Activated naive CD4-positive, alpha-beta T cell treated with anti-CD3 and anti-CD28 coated beads for 36 hours (primary cell): ENCODE measurements around the gene TRIM49B. TPM values are rescaled to one million over a fixed set of nuclear protein-coding genes. Genes with fewer than 3 reads are reported as not detected.
"Not testable (repeated sequence)": the region's sequence is repeated elsewhere in the genome, so short reads cannot be mapped to it uniquely, and the experiment has no call there.

ENCODE experiments used
- CTCF ChIA-PET: fragments of 350-600 bp; sonication (Branson Sonifier 250); formaldehyde crosslinking; loops from one replicate; lab custom pipeline; 2021; ENCODE audit warnings: antibody characterized with exemption; lab: Charles Lee
- DNase-seq: peaks from one replicate; pipeline ENCODE4 v3.0.0-alpha.2; 2020
- H3K27ac Mint-ChIP-seq: one replicate; pipeline ENCODE4 v1.8.0; 2021; ENCODE audit warnings: mild to moderate bottlenecking, mixed read lengths
- H3K27me3 Mint-ChIP-seq: one replicate; pipeline ENCODE4 v1.8.0; 2021; ENCODE audit warnings: low read depth, mixed read lengths
- H3K36me3 Mint-ChIP-seq: one replicate; pipeline ENCODE4 v1.8.0; 2021; ENCODE audit warnings: low read depth, mixed read lengths
- H3K4me1 Mint-ChIP-seq: one replicate; pipeline ENCODE4 v1.8.0; 2021; ENCODE audit warnings: low read depth, mixed read lengths
- H3K4me3 Mint-ChIP-seq: one replicate; pipeline ENCODE4 v1.8.0; 2021; ENCODE audit warnings: mild to moderate bottlenecking, moderate library complexity, mixed read lengths
- H3K9me3 Mint-ChIP-seq: one replicate; pipeline ENCODE4 v1.8.0; 2021; ENCODE audit warnings: mixed read lengths
- intact Hi-C: fragments of 100-400 bp; cut with micrococcal nuclease; formaldehyde crosslinking; loops from one replicate; pipeline ENCODE4 v1.15.1; 2023
- total RNA-seq, 2 experiments: library from RNA; stranded (reverse); gene quantifications; one replicate each; pipeline ENCODE4 v1.2.3, GENCODE V29; 2021

Gene TRIM49B
- total RNA-seq, result not detected

- H3K9me3 Mint-ChIP-seq, H3K27ac Mint-ChIP-seq, H3K4me3 Mint-ChIP-seq, H3K36me3 Mint-ChIP-seq, H3K4me1 Mint-ChIP-seq, intact Hi-C loops, DNase-seq, CTCF ChIA-PET, H3K27me3 Mint-ChIP-seq: not testable (repeated sequence)
Measured at GRCh38 chr11:49028523-49028922, at the start of gene TRIM49B. Gene TRIM49B (plus strand): TSS chr11:49028823. CDS start chr11:49031600, 2,777 bp downstream.

- H3K4me1 Mint-ChIP-seq, intact Hi-C loops, H3K36me3 Mint-ChIP-seq, H3K27ac Mint-ChIP-seq, H3K4me3 Mint-ChIP-seq, H3K27me3 Mint-ChIP-seq, H3K9me3 Mint-ChIP-seq, CTCF ChIA-PET, DNase-seq: not testable (repeated sequence)
Measured at GRCh38 chr11:48983785-48984184, 44.8 kb upstream of the TRIM49B start, which contains the start of gene TRIM51G. Gene TRIM51G (minus strand): TSS chr11:48983885. CDS start chr11:48981695, 2,190 bp downstream.

GRCh38 chr11:49048229-49048628, 19.6 kb downstream of the TRIM49B start:
- H3K27me3 Mint-ChIP-seq, CTCF ChIA-PET, H3K4me3 Mint-ChIP-seq, H3K36me3 Mint-ChIP-seq, DNase-seq, H3K4me1 Mint-ChIP-seq, intact Hi-C loops, H3K27ac Mint-ChIP-seq, H3K9me3 Mint-ChIP-seq: not testable (repeated sequence)

GRCh38 chr11:49049821-49050220, 21.2 kb downstream of the TRIM49B start:
- H3K4me1 Mint-ChIP-seq, CTCF ChIA-PET, H3K4me3 Mint-ChIP-seq, DNase-seq, H3K9me3 Mint-ChIP-seq, H3K27ac Mint-ChIP-seq, H3K36me3 Mint-ChIP-seq, intact Hi-C loops, H3K27me3 Mint-ChIP-seq: not testable (repeated sequence)

GRCh38 chr11:49059012-49059411, 30.4 kb downstream of the TRIM49B start, which contains the start of gene TRIM64C:
Gene TRIM64C (minus strand): TSS chr11:49059112. CDS start chr11:49059112, 0 bp downstream.
- H3K4me1 Mint-ChIP-seq, H3K27me3 Mint-ChIP-seq, CTCF ChIA-PET, H3K4me3 Mint-ChIP-seq, H3K9me3 Mint-ChIP-seq, H3K36me3 Mint-ChIP-seq, H3K27ac Mint-ChIP-seq, DNase-seq, intact Hi-C loops: not testable (repeated sequence)

- CTCF ChIA-PET, H3K27me3 Mint-ChIP-seq, H3K4me1 Mint-ChIP-seq, intact Hi-C loops, H3K27ac Mint-ChIP-seq, H3K4me3 Mint-ChIP-seq, DNase-seq, H3K36me3 Mint-ChIP-seq, H3K9me3 Mint-ChIP-seq: not testable (repeated sequence)
Measured at GRCh38 chr11:49069897-49070296, 41.3 kb downstream of the TRIM49B start.

Other genes starting within 250 kb of the TRIM49B start
- gene TRIM51G, start 44.9 kb upstream of the TRIM49B start, total RNA-seq, result not detected
- not detected for gene TRIM64C, start 30.3 kb downstream of the TRIM49B start, total RNA-seq
- gene FOLH1, start 179.8 kb downstream of the TRIM49B start, total RNA-seq, result not detected